ENCODE results near the gene CALML4. TPM values are rescaled to one million over a fixed set of nuclear protein-coding genes. Genes with fewer than 3 reads are reported as not detected.

Gene CALML4
- total RNA-seq, 2 donors from 2014 or later, result 1.6 to 7.7 TPM

DNA sequence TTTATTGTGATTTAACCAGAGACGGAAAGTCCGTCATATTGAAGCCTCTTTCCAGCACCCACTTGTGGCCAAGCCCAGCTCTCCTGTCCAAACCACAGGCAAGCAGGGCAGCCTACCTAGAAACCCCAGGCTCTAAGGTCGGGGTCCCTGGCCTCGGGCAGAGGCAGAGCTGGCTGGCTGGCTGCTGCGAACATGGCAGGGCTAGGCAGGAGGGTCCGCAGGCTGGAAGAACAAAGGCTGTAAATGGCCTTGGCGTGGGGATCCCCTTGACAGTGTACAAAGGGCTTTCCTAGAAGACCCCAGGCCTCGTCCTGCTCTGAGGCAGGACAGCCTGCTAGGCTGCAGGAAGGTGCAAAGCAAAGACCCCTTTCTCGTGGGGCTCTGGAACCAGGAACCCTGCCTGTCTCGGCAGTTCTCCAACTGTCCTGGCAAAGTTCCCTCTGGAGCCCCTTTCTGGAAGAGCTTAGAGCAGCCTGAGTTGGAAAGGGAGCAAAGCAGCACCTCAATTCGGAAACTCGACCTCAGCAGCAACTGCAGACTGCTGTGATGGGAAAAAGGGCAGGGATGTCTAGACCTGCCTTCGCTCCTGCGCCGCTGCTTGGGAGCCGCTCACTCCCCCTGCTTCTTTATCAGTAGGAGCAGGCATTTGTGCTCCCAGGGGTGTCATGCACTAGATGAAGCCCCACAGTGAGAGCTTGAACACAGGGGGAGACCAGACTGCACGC, 8.5 kb downstream of the CALML4 start:
- Histone ChIP-seq H3K4me1 (ENCODE audit: control insufficient read depth in 1 of 2, low read depth in 2 of 2) (peaks cover 0 to 23% of the 10 kb centered on the region in 2 donors), H3K9me3 (no peaks in the 10 kb centered on the region), H3K4me3 (no peak overlapping the region), H3K27me3 (replicated peaks; ENCODE audit: insufficient read depth) (no peaks in the 10 kb centered on the region), H3K36me3 (peaks cover 18% of the 10 kb centered on the region), H3K27ac (no peak overlapping the region)
- DNase-seq (ENCODE audit: low spot score) (no peak), ATAC-seq (ENCODE audit: insufficient number of reproducible peaks, low FRiP score, low read depth) (no peak)
- TF ChIP-seq, protein P1, sequence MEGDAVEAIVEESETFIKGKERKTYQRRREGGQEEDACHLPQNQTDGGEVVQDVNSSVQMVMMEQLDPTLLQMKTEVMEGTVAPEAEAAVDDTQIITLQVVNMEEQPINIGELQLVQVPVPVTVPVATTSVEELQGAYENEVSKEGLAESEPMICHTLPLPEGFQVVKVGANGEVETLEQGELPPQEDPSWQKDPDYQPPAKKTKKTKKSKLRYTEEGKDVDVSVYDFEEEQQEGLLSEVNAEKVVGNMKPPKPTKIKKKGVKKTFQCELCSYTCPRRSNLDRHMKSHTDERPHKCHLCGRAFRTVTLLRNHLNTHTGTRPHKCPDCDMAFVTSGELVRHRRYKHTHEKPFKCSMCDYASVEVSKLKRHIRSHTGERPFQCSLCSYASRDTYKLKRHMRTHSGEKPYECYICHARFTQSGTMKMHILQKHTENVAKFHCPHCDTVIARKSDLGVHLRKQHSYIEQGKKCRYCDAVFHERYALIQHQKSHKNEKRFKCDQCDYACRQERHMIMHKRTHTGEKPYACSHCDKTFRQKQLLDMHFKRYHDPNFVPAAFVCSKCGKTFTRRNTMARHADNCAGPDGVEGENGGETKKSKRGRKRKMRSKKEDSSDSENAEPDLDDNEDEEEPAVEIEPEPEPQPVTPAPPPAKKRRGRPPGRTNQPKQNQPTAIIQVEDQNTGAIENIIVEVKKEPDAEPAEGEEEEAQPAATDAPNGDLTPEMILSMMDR (IDR thresholded peaks at IDR 0.05), result no peak

DNA sequence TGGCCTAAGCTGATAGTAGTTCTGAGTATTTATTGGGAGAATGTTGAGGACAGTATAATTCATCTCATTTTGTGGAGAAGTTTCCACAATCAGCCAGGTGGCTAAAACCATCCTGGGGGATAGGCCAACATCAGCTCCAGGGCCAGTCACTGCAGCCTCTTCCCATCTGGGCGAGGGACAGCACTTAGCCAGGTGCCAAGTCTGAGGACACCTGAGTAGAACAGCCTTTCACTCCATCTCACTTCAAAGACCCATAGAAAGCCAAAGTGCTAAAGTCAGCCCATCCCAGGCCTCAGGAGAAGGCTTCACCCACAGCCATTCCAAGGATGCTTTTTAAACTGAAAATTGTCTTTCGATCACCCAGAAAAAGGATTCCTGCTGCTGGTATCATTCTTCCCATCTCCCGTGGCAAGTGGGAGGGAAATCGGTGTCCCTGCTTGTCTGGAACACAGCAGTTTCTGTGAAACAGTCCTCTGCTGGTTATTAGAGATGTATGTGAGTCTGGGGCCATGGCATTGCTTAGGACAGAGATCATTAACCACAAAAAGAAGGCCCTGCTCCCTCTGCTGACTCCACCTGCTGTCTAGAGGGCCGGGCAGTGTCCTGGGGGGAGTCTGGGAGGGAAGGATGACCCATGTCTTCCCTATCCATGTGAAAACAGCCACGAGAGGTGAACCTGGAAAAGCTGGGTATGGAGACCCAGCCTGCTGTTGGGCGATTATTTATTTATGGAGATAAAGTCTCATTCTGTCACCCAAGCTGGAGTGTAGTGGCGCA, 9.6 kb downstream of the CALML4 start:
- Histone ChIP-seq H3K27ac (no peak overlapping the region), H3K36me3 (peaks cover 21% of the 10 kb centered on the region), H3K4me1 (ENCODE audit: control insufficient read depth in 1 of 2, low read depth in 2 of 2) (peaks cover 0 to 21% of the 10 kb centered on the region in 2 donors), H3K9me3 (no peaks in the 10 kb centered on the region), H3K4me3 (no peak overlapping the region), H3K27me3 (replicated peaks; ENCODE audit: insufficient read depth) (no peaks in the 10 kb centered on the region)
- no peak for ATAC-seq (ENCODE audit: insufficient number of reproducible peaks, low FRiP score, low read depth)
- TF ChIP-seq, protein P1 (IDR thresholded peaks at IDR 0.05), result no peak
- DNase-seq (ENCODE audit: low spot score), result no peak

DNA sequence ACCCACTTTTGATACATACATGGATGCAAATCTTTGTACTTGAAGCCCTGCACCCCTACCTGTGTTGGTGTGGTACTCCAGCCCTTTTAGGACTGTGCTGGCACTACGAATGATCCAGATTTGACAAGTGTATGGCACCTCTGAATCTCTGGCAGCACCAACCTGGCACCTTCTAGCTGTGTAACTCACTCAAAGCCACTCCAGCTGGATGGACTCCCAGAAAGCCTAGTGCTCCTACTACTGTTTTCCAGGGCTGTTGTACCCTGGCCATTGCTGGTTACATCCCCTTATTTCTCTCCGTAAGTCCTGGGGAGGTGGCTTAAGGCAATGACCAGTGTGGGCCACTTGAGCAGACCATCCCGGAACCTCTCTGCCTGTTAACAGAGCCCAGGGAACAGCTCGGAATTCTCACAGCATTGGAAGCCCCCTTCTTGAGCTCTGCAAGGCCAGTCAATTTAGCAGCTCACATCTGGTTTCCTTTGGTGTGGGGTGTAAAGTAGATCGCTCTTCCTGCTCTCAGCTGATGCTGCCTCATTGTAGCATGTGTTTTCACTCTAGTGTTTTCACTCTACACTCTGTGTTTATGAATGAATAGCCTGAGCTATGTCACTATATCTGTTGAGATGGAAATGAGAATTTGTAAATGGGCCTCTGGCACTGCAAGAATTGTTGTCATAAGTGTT, 12.2 kb downstream of the CALML4 start:
- Histone ChIP-seq H3K27me3 (replicated peaks; ENCODE audit: insufficient read depth) (no peaks in the 10 kb centered on the region), H3K9me3 (no peaks in the 10 kb centered on the region), H3K36me3 (peaks cover 21% of the 10 kb centered on the region), H3K4me3 (no peak overlapping the region), H3K4me1 (ENCODE audit: control insufficient read depth in 1 of 2, low read depth in 2 of 2) (peaks cover 10 to 19% of the 10 kb centered on the region in 2 donors), H3K27ac (no peak overlapping the region)
- no peak for DNase-seq (ENCODE audit: low spot score)
- TF ChIP-seq, protein P1 (IDR thresholded peaks at IDR 0.05), result no peak
- no peak for ATAC-seq (ENCODE audit: insufficient number of reproducible peaks, low FRiP score, low read depth)

DNA sequence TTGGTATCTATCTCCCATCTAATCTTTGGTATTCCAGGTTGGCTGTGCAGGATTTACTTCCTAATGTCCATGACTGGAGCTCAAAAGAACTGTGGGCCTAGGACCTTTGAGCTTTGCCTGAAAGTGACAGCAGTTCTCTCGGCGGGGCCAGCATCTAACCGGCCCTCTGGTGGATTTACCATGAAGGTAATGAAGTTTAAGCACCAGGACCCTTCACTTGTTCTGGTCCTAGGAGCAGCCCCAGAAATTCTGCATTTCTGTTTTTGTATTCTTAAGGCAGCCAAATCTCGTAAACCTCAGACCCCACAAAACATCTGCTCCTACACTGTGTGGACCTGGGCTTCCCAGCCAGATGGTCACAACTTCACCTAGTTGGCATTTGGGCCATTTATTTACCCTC, 13.0 kb downstream of the CALML4 start:
- no peaks in the 10 kb centered on the region for H3K9me3 ChIP-seq
- H3K36me3 ChIP-seq, result peaks cover 21% of the 10 kb centered on the region
- TF ChIP-seq, protein P1 (IDR thresholded peaks at IDR 0.05), result no peak
- H3K27ac ChIP-seq, result no peak overlapping the region
- no peak overlapping the region for H3K4me3 ChIP-seq
- peaks cover 17 to 27% of the 10 kb centered on the region in 2 donors for H3K4me1 ChIP-seq (ENCODE audit: control insufficient read depth in 1 of 2, low read depth in 2 of 2)
- no peak for ATAC-seq (ENCODE audit: insufficient number of reproducible peaks, low FRiP score, low read depth)
- DNase-seq (ENCODE audit: low spot score), result no peak
- H3K27me3 ChIP-seq (replicated peaks; ENCODE audit: insufficient read depth), result no peaks in the 10 kb centered on the region

DNA sequence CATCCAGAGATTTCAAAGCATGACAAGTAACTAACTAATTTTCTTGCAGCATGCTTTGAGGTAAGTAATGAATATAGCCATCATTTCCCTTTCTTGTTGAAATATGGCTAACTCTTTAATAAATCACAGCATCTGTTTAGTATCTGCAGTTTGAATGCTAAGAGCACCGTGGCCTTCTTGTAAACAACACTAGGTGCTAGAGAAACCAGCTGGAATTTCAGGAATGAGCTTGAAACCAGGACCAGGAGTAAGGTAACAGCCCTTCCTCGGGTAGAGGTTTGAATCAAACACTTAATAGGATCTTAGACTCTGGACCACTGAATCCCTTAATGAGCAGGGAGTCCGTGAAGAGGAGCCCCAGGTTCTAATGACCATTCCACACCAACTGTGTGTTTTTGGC, 13.6 kb downstream of the CALML4 start:
- no peak overlapping the region for H3K4me3 ChIP-seq
- ATAC-seq (ENCODE audit: insufficient number of reproducible peaks, low FRiP score, low read depth) (no peak), DNase-seq (ENCODE audit: low spot score) (no peak)
- H3K27me3 ChIP-seq (replicated peaks; ENCODE audit: insufficient read depth), result no peaks in the 10 kb centered on the region
- H3K9me3 ChIP-seq, result no peaks in the 10 kb centered on the region
- peaks cover 21 to 33% of the 10 kb centered on the region in 2 donors for H3K4me1 ChIP-seq (ENCODE audit: control insufficient read depth in 1 of 2, low read depth in 2 of 2)
- H3K27ac ChIP-seq, result no peak overlapping the region
- TF ChIP-seq, protein P1 (IDR thresholded peaks at IDR 0.05), result no peak
- H3K36me3 ChIP-seq, result peaks cover 21% of the 10 kb centered on the region
